T-cell (primary cell): ENCODE measurements around the gene SULF2. TPM values are rescaled to one million over a fixed set of nuclear protein-coding genes. Genes with fewer than 3 reads are reported as not detected.

Experiments used
- ATAC-seq, 4 experiments: fragments of 200-7000 bp in 3 of 4; fragments of 150-1000 bp in 1 of 4; cut with Tn5 transposase; replicated peaks in 1 of 4; 1 replicate in 3 of 4; 2 replicates in 1 of 4; pipeline ENCODE4 v1.10.0; 2021; ENCODE audit warnings: moderate library complexity in 3 of 4, mild to moderate bottlenecking in 2 of 4, moderate number of reproducible peaks in 1 of 4
- CTCF ChIA-PET, 2 donors: fragments of 300-600 bp; sonication (Branson Sonifier 250); formaldehyde crosslinking; loops; one replicate each; lab custom pipeline; 2022; ENCODE audit warnings: antibody characterized with exemption in 2 of 2; lab: Charles Lee
- POLR2A ChIA-PET, 2 donors: fragments of 300-600 bp; sonication (Branson Sonifier 250); formaldehyde crosslinking; loops; one replicate each; lab custom pipeline; 2022; ENCODE audit warnings: antibody characterized with exemption in 2 of 2; lab: Charles Lee
- DNase-seq, 35 experiments: peaks; one replicate each; pipeline versions ENCODE4 v3.0.0 to v3.0.0-alpha.2; 2013 to 2023
- H3K27ac ChIP-seq: one replicate; pipeline ENCODE4 v1.5.1; 2013; ENCODE audit warnings: low read length
- H3K27me3 ChIP-seq, 2 experiments: replicated peaks in 1 of 2; 1 replicate in 1 of 2; 2 replicates in 1 of 2; pipeline versions ENCODE4 v1.6.1 to v1.7.0; 2013; ENCODE audit warnings: low read length in 1 of 2, mixed read lengths in 1 of 2; ENCODE audit not compliant: control insufficient read depth in 2 of 2, insufficient read depth in 2 of 2; ENCODE audit errors: extremely low read depth in 1 of 2
- H3K36me3 ChIP-seq, 2 donors: 1 replicate in 1 of 2; 2 replicates in 1 of 2; pipeline versions ENCODE4 v1.6.1 to v1.7.0; 2013; ENCODE audit warnings: low read length in 1 of 2; ENCODE audit not compliant: control insufficient read depth in 2 of 2, insufficient read depth in 1 of 2; ENCODE audit errors: extremely low read depth in 1 of 2
- H3K4me1 ChIP-seq, 2 experiments: 1 replicate in 1 of 2; 2 replicates in 1 of 2; pipeline versions ENCODE4 v1.6.1 to v1.7.0; 2013; ENCODE audit warnings: low read length in 2 of 2, mixed read lengths in 1 of 2; ENCODE audit not compliant: insufficient read depth in 2 of 2, control insufficient read depth in 1 of 2; ENCODE audit errors: extremely low read depth in 1 of 2
- H3K4me3 ChIP-seq, 2 donors: 1 replicate in 1 of 2; 2 replicates in 1 of 2; pipeline versions ENCODE4 v1.5.1 to v1.7.0; 2013; ENCODE audit warnings: mild to moderate bottlenecking in 2 of 2, low read length in 1 of 2, moderate library complexity in 1 of 2; ENCODE audit not compliant: control insufficient read depth in 1 of 2; ENCODE audit errors: extremely low read depth in 1 of 2
- H3K9me3 ChIP-seq: 2 replicates; pipeline ENCODE4 v1.7.0; 2013
- H3K27ac Mint-ChIP-seq, 2 donors: one replicate each; pipeline ENCODE4 v1.8.0; 2020 to 2021; ENCODE audit warnings: mild to moderate bottlenecking in 2 of 2, mixed read lengths in 2 of 2
- H3K27me3 Mint-ChIP-seq, 2 donors: one replicate each; pipeline ENCODE4 v1.8.0; 2021 to 2022; ENCODE audit warnings: mixed read lengths in 2 of 2
- H3K36me3 Mint-ChIP-seq: one replicate; pipeline ENCODE4 v1.8.0; 2021; ENCODE audit warnings: mixed read lengths
- H3K4me1 Mint-ChIP-seq, 3 donors: one replicate each; pipeline ENCODE4 v1.8.0; 2020 to 2022; ENCODE audit warnings: mixed read lengths in 3 of 3, mild to moderate bottlenecking in 1 of 3
- H3K4me3 Mint-ChIP-seq, 3 donors: one replicate each; pipeline ENCODE4 v1.8.0; 2020 to 2022; ENCODE audit warnings: mild to moderate bottlenecking in 3 of 3, mixed read lengths in 3 of 3, moderate library complexity in 3 of 3
- H3K9me3 Mint-ChIP-seq, 3 donors: one replicate each; pipeline ENCODE4 v1.8.0; 2020 to 2022; ENCODE audit warnings: mixed read lengths in 3 of 3
- WGBS: methylation state at CpG from one replicate; pipeline ENCODE4 v1.1.5; 2013; ENCODE audit warnings: missing lambda C conversion rate; ENCODE audit not compliant: insufficient coverage; 5-methylcytosine and 5-hydroxymethylcytosine counted together
- total RNA-seq, 35 experiments: library from RNA in 6 of 35; stranded (reverse) in 6 of 35; fragments of 120-200 nt in 1 of 35; gene quantifications; one replicate each; pipeline versions ENCODE4 v1.2.1 to v1.2.4 and lab custom pipeline; 2013 to 2026

Gene SULF2
- total RNA-seq, 5 donors from 2014 or later (not counting 1 experiment from before 2014, with no cell fraction given), result 0.76 to 1.7 (median 1.3) TPM

DNA sequence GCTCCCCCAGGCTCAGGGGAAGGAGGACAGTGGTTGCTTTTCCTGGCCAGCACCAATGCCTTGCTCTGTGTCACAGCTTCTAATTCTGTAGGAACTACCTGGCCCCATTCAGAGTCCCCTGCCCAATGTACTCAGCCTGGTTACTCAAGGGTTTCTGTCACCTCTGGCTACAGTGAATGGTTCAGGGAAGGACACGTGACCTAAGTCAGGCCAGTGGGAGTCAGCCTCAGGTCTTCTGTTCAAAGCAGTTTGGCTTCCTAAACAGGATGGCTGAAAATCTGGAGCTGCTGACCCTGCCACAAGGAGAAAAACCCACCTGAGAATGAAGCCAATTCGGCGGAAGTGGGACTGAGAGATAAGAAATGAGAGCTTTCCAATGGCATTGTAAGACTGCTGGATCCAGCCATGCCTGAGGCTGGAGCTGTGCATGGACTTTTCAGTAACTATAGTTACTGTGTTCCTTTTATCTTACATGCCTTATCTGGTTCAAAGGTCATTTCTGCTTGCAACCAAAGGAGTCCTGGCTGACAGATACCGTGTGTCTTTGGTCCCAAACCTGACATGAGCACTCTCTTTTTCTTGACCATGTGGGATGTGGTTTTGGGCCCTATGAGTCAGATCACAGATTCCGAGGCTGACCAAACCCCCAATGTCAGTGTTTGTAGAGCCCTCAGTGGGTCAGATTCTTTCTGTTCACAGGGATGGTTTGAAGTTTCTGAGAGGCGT lies 104.3 kb downstream of the SULF2 start:
- Histone ChIP-seq H3K9me3 (no peaks in the 10 kb centered on the region), H3K27ac (no peak overlapping the region), H3K36me3 (no peaks in the 10 kb centered on the region), H3K4me1 (peaks cover 0 to 7% of the 10 kb centered on the region in 2 experiments), H3K27me3 (peaks cover 0 to 24% of the 10 kb centered on the region in 2 experiments), H3K4me3 (no peak overlapping the region)
- H3K9me3 Mint-ChIP-seq, result no peaks in the 10 kb centered on the region
- peaks cover 0 to 3% (median 0%) of the 10 kb centered on the region in 3 donors for H3K4me1 Mint-ChIP-seq
- WGBS, result 80% methylated on average over 4 of the region's 6 CpGs
- ChIA-PET CTCF (interaction anchor here in 1 of 2 donors (0.6 kb wide), 1 partner anchor 159 kb away, joined by 4 read pairs; no protein-coding TSS in a partner anchor), POLR2A (interaction anchor here in 1 of 2 donors (0.6 kb wide), 1 partner anchor 944 kb away, joined by 3 read pairs; no protein-coding TSS in a partner anchor)
- no peak overlapping the region for H3K4me3 Mint-ChIP-seq
- no peak for ATAC-seq
- H3K36me3 Mint-ChIP-seq, result no peaks in the 10 kb centered on the region
- DNase-seq, result no peak
- H3K27ac Mint-ChIP-seq, result no peak overlapping the region
- H3K27me3 Mint-ChIP-seq, result no peaks in the 10 kb centered on the region

DNA sequence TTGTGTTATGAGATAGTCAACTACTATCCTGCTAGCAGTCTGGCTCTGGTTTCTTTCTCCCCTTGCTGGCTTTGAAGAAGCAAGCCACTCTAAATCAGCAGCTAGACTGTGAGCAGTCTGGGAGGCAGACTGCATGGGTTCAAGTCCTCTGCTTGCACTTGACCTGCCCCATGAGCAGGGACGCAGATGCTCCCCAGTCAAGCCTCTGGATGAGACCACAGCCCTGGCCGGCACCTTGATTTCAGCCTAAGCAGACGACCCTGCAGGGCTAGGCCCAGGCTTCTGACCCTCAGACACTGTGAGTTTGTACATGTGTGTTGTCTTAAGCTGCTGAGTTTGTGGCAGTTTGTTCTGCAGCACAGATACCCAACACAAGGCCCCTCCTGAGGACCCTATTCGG lies 105.8 kb downstream of the SULF2 start:
- H3K27ac ChIP-seq, result no peak overlapping the region
- Mint-ChIP-seq H3K27me3 (no peaks in the 10 kb centered on the region), H3K4me3 (no peak overlapping the region), H3K27ac (no peak overlapping the region), H3K4me1 (peaks cover 0 to 3% (median 0%) of the 10 kb centered on the region in 3 donors), H3K36me3 (no peaks in the 10 kb centered on the region), H3K9me3 (no peaks in the 10 kb centered on the region)
- no peak overlapping the region for H3K4me3 ChIP-seq
- no peak for ATAC-seq
- H3K36me3 ChIP-seq, result no peaks in the 10 kb centered on the region
- peaks cover 0 to 24% of the 10 kb centered on the region in 2 experiments for H3K27me3 ChIP-seq
- WGBS, result 88% methylated on average over 2 of the region's 4 CpGs
- CTCF ChIA-PET, result interaction anchor here in 1 of 2 donors (0.6 kb wide), 3 partner anchors 161 to 867 kb away, joined by 3 read pairs; no protein-coding TSS in a partner anchor
- POLR2A ChIA-PET, result no interaction called here
- no peak for DNase-seq
- H3K9me3 ChIP-seq, result no peaks in the 10 kb centered on the region
- H3K4me1 ChIP-seq, result peaks cover 0 to 7% of the 10 kb centered on the region in 2 experiments

DNA sequence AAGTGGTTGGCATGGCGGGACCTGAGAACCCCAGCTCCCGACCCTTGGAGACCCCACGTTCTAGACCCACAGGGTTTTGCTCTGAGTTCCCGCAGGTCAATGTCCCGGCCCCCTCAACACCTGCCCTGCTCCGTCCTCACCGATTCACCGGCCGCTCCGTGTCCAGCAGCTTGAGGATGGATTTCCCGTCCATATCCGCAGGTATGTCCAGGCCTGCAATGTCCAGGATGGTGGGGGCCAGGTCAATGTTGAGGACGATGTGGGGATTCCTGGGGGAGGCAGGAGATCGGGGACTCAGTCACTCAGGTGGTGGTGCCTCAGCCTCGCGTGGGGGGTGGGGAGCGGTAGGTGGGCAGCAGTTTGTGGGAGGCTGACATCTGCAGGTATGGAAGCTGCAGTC lies 106.7 kb downstream of the SULF2 start:
- Histone ChIP-seq H3K4me1 (peaks cover 0 to 7% of the 10 kb centered on the region in 2 experiments), H3K36me3 (no peaks in the 10 kb centered on the region), H3K4me3 (no peak overlapping the region), H3K9me3 (no peaks in the 10 kb centered on the region), H3K27ac (no peak overlapping the region), H3K27me3 (peaks cover 0 to 24% of the 10 kb centered on the region in 2 experiments)
- WGBS, result 90% methylated on average over 14 of the region's 17 CpGs
- Mint-ChIP-seq H3K9me3 (no peaks in the 10 kb centered on the region), H3K27me3 (no peaks in the 10 kb centered on the region), H3K36me3 (no peaks in the 10 kb centered on the region), H3K4me1 (peaks cover 0 to 3% (median 0%) of the 10 kb centered on the region in 3 donors), H3K4me3 (no peak overlapping the region), H3K27ac (no peak overlapping the region)
- POLR2A ChIA-PET, result no interaction called here
- DNase-seq, result no peak
- ATAC-seq, result no peak
- CTCF ChIA-PET, result interaction anchor here (1.2 to 2.0 kb wide), 3 partner anchors 16 to 942 kb away, joined by 3 to 17 read pairs (median 12); no protein-coding TSS in a partner anchor

DNA sequence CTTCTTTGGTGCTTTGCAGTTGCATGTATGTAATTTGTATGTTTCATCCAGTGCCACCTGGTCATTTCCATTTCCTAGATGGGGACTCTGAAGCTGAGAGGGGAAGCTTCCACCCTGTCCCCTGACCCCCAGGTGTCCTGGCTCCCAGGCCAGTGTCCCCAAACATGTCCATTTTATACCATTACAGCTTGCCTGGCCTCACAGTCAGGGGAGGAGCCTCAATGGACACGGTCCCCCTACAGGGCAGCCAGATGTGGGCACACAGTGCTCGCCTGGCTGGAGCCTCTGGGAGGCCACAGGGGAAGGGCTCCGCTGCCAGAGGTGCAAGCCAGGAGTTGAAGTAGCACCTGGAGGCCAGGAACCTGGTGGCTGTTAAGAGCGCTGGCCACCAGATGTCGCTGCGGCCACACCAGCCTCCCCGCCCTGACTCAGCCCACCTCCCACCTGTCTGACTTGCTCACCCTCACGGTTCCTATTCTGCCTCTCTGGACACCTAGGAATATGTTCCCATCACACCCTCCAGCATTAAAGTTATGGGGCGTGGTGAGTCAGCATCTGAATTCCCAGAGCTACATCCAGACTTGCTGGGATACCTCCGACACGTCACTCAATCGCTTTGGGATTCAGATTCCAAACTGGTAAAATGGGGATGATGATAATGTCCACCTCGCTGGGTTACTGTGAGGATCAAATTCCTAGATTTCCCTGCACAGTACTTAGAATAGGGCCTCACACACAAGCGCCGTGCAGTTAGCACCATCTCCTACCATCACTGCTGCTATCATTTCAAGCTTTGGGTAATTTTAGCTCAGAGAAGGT lies 107.4 kb downstream of the SULF2 start:
- H3K4me3 ChIP-seq, result no peak overlapping the region
- H3K9me3 Mint-ChIP-seq, result no peaks in the 10 kb centered on the region
- ATAC-seq, result peak; percentile 51 to 71 (median 67)
- DNase-seq, result peak in 34 of 35 experiments; percentile 4 to 71 (median 39)
- no peak overlapping the region for H3K4me3 Mint-ChIP-seq
- H3K27ac ChIP-seq, result no peak overlapping the region
- 20% methylated on average over 3 of the region's 15 CpGs for WGBS
- H3K36me3 Mint-ChIP-seq, result no peaks in the 10 kb centered on the region
- ChIA-PET POLR2A (no interaction called here), CTCF (interaction anchor here (0.6 to 2.0 kb wide), 7 partner anchors 16 to 943 kb away, joined by 3 to 17 read pairs (median 4); no protein-coding TSS in a partner anchor)
- no peaks in the 10 kb centered on the region for H3K27me3 Mint-ChIP-seq
- peaks cover 0 to 24% of the 10 kb centered on the region in 2 experiments for H3K27me3 ChIP-seq
- no peaks in the 10 kb centered on the region for H3K9me3 ChIP-seq
- peaks cover 0 to 3% (median 0%) of the 10 kb centered on the region in 3 donors for H3K4me1 Mint-ChIP-seq
- no peaks in the 10 kb centered on the region for H3K36me3 ChIP-seq
- no peak overlapping the region for H3K27ac Mint-ChIP-seq
- H3K4me1 ChIP-seq, result peaks cover 0 to 7% of the 10 kb centered on the region in 2 experiments

DNA sequence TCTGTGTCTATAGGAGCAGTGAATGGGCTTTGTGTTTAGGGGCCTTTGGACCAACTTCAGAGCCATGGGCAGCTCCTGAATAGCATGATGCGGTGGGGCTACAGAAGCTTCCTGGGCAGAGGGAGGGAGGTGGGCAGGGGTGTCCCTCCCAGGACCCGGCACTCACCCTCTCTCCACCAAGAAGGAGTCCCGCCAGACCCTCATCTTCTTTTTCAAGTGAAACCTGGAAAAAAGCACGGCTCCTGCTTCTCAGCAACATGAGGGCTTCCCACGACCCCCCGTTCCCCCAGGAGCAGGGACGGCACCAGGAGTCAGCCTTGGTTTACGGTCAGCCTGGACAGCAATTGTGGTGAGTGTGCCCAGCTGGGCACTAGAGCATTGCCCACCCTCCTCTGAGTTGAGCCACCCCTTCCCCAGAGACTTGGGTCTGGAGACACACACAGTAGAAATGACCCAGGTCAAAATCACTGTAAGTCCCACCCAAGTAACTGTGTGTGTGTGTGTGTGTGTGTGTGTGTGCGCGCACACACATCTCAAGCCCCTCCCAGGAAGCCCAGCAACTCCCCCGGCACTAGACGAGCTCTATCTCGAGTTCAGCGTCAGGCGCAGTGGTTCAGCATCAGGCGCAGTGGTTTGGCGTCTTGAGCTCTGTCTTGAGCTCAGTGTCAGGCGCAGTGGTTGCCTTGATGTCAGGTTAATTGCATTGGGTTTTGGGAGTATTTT lies 108.2 kb downstream of the SULF2 start:
- Mint-ChIP-seq H3K27ac (no peak overlapping the region), H3K9me3 (no peaks in the 10 kb centered on the region), H3K4me1 (peaks cover 0 to 3% (median 0%) of the 10 kb centered on the region in 3 donors), H3K27me3 (no peaks in the 10 kb centered on the region), H3K4me3 (no peak overlapping the region), H3K36me3 (no peaks in the 10 kb centered on the region)
- ChIA-PET CTCF (interaction anchor here (0.6 to 2.0 kb wide), 5 partner anchors 18 to 944 kb away, joined by 3 to 17 read pairs (median 8); no protein-coding TSS in a partner anchor), POLR2A (no interaction called here)
- H3K4me3 ChIP-seq, result no peak overlapping the region
- H3K9me3 ChIP-seq, result no peaks in the 10 kb centered on the region
- H3K4me1 ChIP-seq, result peaks cover 0 to 7% of the 10 kb centered on the region in 2 experiments
- H3K27ac ChIP-seq, result no peak overlapping the region
- H3K36me3 ChIP-seq, result no peaks in the 10 kb centered on the region
- WGBS, result 51% methylated on average over 12 of the region's 18 CpGs
- H3K27me3 ChIP-seq, result peaks cover 0 to 21% of the 10 kb centered on the region in 2 experiments
- ATAC-seq, result no peak
- DNase-seq, result peak in 1 of 35 experiments; percentile 18
